OCI-LY7 (cell line): Measurements from ENCODE around the gene IGF2BP2.

Experiments
- CTCF ChIP-seq: fragments of 200-600 bp; sonication (generic); conservative IDR thresholded peaks from 2 replicates; pipeline ENCODE4 v1.5.1; 2014; ENCODE audit warnings: mild to moderate bottlenecking, antibody characterized with exemption, low read length, moderate library complexity, mixed read lengths
- EZH2phosphoT487 ChIP-seq: fragments of 200-600 bp; sonication (generic); IDR thresholded peaks from 2 replicates; pipeline ENCODE4 v1.6.1; 2018; ENCODE audit warnings: low read depth, borderline replicate concordance, mild to moderate bottlenecking, mixed run types, antibody characterized with exemption, low read length, moderate library complexity, mixed read lengths

GRCh38 chr3:185837414-185837813 is 12.6 kb upstream of the IGF2BP2 start:
- no peak for TF ChIP-seq CTCF
- TF ChIP-seq EZH2phosphoT487 = no peak
